RCC 7860 (cell line): Measurements from ENCODE around the gene COL16A1.
A peak's percentile ranks its signal among the peaks of the same experiment; 100 is the strongest.

ENCODE experiments used
- DNase-seq: peaks from one replicate; pipeline ENCODE4 v3.0.0-alpha.2; 2015; ENCODE audit warnings: low spot score
- FAIRE-seq: peaks from 2 replicates; lab custom pipeline; 2012; peaks lifted over from hg19 to GRCh38; lab: Jason Lieb, UNC

The COL16A1 gene

DNA sequence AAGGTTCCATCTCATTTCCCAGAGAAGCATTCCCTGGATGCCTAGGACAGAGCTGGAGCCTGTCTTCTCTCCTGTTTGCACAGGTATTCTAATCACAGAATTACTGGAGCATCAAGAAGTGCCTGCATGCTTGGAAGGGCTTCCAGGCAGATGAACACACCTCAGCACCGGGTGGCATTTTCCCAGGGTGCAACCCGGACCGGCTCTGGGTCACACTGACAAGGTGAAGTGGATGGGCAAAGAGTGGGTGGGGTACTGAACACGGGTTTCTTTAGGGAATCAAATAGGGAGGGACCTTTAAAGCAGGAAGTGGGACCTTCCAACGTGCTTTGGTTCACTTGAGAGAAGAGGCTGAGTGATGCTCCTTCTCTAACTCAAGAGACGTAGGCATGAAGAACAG is 52.1 kb downstream of the COL16A1 start:
- no peak for FAIRE-seq
- no peak for DNase-seq

DNA sequence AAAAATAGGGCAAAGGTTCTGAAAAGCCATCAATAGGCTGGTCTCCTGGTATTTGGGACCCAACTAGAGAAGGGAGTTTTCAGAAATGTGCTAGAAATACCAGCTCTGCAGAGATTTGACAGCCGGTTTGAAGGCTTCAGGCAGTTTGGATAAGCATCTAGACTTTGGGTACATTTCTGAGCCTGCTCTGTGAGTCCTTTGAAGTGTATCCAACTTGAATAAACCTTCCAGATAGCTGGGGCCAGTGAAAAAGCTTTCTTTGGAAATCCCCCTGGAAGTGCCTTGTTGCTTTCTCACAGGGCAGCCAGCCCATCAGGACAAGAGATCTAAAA is 52.8 kb downstream of the COL16A1 start:
- FAIRE-seq (no peak), DNase-seq (no peak)

DNA sequence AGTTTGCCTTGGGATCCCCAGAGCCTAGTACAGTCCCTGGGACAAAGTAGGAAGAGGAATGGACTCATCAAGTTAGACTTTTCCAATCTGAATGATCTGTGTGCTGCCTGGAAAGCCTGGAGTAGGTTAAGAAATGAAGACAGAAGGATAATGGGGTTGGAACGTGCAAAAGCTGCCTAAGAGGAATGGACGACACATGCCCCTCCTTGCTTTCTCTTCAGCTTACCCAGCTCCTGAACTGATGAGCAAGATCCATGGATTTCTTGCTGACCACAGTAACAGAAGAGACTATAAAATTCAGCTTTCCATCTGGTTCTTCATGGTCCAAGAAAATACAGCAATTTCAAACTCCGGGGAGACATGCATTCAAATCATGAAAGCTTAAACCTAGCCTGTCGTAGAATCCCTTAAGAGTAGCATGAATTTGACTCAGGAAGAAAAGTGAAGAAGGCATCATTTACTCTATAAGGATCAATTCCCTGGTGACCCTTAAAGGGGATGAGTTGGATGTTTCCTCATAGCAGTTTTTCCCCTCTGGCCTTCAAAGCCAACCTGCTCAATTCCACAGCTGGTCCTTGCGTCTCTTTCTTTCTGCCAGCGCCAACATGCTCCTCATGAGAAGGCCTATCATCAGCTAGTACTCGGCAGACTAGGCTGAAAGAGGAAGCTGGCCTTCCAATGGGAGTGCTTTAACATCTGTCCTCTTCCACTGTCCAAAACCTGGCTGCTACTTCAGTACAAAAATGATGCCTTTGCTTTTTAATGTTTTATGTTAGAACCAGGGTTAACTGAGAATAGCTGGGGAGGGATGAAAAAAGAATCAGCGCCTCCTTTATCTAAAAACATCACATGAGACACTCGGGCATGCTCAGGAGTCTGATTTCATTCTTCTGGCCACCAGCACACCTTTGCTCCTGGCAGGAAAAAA is 53.4 kb downstream of the COL16A1 start:
- FAIRE-seq (no peak), DNase-seq (no peak)

DNA sequence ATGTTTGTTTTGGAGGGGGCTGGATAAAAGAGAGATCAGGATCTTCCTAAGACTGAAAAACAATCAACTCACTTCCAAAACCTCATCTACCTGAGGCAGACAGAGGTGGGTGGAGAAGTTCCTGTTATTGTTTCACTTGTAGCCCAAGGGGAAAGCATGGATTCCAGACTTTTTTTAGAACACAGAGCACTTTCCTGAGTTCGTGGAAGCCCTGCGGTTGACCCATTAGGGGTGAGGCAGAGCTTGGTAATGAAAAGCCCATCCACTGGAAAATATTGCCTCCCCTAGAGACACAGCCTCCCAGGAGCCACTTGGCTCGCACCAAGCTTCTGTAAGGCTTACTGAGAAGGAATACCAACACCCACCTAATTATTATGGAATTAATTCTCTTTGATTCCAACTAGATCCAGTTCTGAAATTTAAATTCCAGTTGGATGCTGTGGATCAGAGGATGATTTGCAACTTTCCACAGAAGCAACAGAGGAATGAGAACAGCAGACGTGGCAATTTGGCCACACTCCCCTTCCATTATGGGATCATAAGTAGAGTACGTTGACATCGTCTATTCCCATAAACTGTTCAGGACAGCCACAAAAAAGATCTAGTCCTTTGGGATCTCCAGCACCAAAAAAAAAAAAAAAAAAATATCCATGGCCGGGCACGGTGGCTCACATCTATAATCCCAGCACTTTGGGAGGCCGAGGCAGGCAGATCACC is 55.0 kb downstream of the COL16A1 start:
- FAIRE-seq (no peak), DNase-seq (no peak)

DNA sequence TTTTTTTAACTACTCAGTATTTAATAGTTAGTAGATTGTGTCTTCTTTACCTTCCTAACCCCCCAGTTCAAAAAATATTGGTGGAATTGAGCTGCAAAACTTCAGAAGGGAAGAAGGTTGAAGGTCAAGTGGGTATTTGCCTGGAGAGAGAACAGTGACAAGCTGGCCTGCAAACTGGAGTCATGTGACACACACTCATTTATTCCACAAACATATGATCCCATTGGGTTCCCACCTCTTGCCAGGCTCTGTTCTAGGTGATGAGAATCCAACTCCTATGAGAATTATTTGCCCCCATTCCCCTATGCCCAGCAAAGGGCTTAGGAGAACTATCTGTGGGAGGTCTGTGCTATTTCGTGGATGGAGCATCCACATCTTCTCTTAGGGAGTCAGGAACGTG is 55.6 kb downstream of the COL16A1 start:
- no peak for FAIRE-seq

DNA sequence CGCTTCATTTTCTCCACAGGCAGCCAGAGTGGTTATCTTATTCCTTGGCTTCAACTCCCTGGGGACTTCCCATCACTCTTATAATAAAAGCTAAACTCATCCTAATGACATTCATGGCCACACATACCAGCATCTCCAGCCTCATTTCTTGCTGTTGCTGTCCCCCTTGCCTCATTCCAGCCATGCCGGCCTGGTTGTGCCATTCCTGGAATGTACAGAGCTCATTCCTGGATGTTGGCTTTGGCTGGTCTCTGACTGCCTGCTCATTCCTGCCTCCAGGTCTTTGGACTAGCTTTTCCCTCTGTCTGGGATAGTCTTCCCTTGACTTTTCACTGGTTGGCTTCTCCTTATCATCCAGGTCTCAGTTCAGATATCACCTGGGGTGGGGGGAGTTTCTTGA is 56.7 kb downstream of the COL16A1 start:
- FAIRE-seq, result no peak
- DNase-seq, result no peak

More for the DNA sequence above, 55.6 kb downstream of the COL16A1 start:
- no peak for DNase-seq

DNA sequence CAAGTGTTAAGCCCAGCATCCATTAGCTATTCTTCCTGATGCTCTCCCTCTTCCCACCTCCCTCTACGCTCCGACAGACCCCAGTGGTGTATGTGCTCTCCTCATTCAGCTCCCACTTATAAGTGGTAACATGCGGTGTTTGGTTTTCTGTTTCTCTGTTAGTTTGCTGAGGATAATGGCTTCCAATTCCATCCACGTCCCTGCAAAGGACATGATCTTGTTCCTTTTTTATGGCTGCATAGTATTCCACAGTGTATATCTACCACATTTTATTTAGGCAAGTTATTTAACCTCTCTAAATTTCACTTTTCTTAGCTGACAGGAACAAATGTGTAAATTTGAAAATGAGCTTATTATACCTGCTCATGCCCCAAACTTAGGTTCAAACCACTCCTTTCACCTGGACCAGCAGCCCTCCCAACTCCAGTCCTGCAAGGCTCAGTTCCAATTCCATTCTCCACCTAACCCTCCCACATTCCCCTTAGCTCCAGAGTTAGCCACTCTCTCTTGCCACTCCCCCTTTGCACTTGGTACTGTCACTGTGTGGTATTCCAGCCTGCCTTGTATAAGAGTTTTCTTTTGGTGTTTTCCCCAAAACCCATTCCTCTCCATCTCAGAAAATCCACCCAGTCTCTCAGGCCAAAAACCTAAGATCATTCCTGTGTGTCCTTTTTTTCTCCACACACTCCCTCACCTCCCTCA is 57.4 kb downstream of the COL16A1 start:
- FAIRE-seq (no peak), DNase-seq (no peak)

DNA sequence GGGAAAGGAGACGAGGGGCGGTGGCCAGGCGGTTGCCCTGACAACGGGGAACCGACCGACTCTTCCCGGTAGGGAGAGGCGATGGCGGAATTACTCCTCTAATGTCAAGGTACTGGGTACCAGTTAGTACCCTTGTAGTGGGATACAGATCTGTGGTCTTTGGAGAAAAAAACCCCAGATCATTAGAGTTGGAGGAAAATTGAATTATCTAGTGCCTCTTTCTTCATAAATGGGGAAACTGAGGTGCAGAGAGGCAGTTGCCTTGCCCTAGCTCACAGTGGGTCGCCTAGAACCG is 58.6 kb downstream of the COL16A1 start:
- DNase-seq (no peak), FAIRE-seq (no peak)

DNA sequence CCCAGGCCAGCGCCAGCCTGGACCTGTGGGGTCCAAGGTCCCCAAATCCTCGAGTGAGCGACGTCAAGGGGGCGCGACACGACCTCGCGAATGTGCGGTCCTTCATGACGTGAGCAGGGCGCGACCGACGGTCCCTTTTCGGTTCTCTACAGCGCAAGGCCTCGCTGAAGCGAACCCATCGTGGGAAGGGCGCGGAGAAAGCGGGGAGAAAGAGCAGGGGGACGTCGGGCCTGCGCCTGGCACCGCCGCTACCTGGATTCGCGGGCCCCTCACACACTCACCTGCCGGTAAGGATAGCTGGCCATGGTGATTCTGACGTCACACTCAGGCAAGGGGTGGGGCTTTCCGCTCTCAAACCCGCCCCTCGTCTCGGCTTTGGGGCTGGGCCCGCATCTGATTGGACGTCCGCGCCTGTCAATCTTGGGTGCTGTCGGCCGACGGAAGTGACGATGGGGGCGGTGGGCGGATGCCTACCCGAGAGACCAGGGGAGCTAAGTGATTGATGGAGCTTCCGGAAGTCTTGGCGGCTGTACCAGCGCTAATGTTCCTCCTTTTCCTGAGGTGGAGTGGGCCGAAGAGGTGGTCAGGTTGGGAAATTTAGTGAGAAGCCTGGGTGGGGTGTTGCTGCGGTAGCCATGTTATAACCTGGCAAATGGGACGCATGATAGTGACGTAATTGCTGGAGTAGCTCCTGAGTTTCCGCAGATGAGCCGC is 59.1 kb downstream of the COL16A1 start, which contains the start of gene PEF1:
Gene PEF1 (minus strand): TSS at position 317 of the 714 bp plus-strand sequence. CDS start 12 bp downstream, at position 305.
- FAIRE-seq, result peak; percentile 86

DNA sequence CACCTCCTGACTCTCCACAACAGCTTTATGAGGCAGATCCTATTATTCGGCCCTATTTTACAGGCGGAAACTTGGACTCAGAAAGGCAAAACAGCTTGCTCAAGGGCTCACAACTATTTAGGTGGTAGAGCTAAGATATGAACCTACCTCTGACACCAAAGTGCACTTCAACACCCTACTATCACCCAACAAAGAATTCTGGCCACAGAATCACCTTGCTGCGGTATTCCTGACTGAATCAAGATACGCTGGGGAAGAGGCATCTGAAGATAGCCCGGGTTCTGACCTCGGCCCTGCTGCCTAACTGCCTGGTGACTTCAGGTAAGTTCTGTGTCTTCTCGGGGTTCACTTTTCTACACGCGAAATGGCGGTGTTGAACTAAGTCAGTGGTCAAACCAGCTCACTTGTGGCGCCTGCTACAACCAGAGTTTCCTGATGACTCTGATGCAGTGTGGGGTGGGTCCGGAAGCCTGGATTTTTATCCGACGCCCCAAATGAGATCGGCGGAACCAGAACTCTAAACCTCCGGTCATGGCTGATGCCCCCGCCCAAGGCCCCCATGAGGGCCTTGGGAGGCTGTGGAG is 59.7 kb downstream of the COL16A1 start:
- FAIRE-seq (no peak), DNase-seq (no peak)

More for the DNA sequence above, 59.1 kb downstream of the COL16A1 start, which contains the start of gene PEF1:
- peak; percentile 91 for DNase-seq

DNA sequence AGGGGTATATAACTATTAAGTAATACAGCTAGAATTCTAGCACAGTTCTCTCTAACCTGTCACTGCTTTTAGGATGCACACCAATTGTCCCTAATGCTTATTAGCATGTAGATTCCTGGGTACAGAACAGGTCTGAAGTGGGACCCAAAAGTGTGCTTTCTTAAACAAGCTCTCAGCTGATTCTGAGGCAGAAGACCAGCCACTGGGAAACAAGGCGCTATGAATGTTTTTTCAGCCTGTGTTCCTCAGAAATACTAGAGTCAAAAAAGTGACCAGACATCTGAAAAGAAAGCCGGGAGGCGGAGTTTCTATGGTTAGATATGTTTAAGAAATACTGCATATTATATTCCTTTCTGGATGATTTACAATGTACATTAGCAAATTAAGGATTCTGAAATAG is 60.9 kb downstream of the COL16A1 start:
- FAIRE-seq (no peak), DNase-seq (no peak)

DNA sequence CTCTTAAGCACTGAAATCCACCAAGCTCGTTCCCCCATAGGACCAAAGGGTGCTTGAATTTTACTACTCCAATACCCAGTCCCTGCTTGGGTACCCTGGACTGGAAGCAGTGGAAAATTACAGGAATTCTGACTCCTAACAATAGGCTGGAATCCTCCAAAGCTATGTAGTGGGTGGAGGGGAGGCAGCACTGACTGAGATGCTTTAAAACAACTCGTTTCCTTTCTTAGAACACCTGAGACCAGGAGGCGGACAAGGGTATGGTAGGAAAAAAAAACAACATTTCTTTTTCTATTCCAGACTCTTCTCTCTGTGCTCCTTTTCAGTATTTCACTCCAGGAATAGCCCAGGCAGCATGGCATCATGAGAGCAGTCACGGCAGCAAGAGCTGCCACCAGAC is 61.5 kb downstream of the COL16A1 start:
- FAIRE-seq, result no peak
- no peak for DNase-seq

DNA sequence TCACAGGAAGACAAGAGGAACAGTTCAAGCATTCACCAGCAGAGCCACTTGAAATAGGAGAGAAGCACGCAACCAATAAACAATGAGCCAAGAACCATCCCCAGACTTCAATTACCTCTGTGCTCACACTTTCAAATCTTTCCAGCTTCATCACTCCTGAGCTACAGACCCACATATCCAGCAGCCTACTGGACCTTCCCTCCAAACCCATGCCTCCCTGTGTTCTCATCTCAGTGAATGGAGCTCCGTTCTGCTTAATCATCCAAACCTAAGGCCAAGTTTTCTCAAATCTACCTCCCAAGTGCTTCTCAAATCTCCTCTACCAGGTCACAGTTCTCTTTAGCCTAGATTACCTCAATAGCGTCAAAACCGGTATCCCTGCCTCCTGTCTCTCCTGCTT is 62.9 kb downstream of the COL16A1 start:
- DNase-seq (no peak), FAIRE-seq (no peak)

DNA sequence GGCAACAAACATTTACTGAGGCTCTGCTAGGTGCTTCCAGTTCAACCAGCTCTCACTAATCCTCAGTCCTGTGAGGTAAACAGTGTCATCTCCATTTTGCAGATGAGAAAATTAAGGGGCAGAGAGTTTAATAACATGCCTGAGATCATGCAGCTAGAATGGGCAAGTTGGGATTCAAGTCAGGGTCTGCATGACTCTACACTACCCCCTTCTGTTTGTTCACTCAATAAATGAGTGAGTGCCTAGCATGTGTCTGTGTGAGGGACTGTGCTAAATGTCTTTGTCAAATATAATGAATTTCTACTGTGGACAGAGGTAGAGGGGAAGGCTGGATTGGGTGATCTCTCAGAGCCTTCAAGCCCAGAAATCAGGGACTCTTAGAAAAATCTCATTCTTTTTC is 63.6 kb downstream of the COL16A1 start:
- FAIRE-seq, result no peak
- DNase-seq, result no peak

DNA sequence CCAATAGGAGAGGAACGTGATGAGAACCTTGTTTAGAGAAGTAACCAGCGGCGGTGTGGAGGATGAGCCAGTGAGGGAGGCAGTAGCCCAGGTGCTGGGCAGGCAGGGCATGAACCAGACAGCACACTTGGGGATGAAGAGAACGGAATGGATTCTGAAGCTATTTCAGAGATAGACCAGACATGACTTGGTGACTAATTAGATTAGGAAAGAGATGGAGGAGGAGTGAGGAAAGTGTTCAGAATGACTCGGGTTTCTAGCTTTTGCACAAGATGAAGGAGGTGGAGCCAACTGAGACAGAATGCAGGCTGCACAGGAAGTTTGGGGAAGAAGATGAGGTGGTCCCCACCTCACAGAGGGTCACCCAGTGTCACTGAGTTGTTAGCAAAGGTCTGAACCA is 64.3 kb downstream of the COL16A1 start:
- FAIRE-seq, result no peak
- DNase-seq, result peak; percentile 4

DNA sequence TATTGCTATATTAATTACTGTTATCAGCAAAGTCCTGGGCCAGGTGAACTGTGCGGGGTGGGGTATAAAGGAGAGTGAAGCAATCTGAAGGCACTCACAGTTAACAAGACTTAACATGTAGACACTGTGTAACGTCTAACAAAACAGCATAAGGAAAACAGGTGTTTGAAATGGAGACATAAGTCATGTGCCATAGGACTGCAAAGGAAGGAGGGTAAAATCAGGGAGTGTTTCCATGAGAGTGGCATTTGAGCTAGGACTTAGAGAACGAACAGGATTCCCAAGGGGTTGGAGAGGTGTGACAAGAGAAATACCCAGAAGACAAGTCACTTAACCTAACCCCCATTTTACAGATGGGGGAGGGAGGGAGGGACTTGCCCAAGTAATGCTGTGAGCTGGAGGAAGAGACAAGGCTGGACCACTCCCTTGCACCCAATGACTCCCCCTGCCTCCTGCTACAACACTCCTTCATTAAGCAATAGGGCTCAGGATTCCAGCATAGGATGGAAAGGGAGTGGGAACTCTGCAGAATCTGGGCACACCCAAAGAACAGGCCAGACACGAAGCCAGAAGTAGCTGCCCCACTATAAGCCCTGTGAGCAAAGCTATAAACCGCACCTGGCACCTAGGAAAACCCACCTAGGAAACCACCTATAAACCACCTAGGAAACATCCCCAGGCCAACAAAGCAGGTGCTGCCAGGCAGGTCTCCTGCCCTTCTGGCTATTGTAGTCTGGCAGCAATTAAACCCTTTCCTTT is 65.7 kb downstream of the COL16A1 start:
- DNase-seq (no peak), FAIRE-seq (no peak)

DNA sequence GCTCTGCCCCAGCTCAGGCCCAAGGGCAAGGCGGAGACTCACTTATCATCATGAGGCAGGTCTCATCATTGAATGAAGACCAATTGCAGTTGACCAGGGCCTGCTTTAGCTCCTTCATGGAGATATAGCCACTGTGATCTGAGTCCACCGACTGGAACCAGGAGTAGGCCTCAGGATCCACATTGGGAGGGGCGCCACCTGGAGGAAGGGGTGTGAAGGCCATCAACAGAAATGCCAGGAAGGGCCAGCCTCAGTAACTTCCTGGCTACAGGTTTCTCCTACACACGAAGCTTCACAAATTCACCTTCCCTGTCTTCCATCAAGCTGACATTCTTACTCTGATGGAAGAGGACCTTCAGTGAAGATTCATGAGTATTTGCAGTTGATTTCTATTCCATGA is 70.7 kb downstream of the COL16A1 start:
- DNase-seq, result no peak
- no peak for FAIRE-seq

DNA sequence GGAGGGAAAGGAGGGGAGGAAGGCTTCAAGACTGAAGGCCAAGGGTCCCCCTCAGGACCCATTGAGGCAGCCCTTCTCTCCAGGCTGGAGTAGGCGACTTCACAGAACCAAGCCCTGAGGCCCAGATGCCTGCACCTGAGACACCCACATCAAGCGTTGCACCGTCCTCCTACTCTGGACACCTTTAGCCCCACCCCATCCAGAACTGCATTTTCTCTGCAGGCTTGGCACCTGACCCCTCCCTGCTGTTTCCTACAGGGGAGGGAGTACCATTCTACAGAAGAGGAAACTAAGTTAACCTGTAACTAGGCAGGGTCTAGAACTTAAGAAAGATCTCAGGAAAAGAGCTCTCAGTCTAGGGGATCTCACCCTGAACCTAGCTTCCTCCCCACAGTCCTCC is 71.2 kb downstream of the COL16A1 start:
- DNase-seq (no peak), FAIRE-seq (no peak)

DNA sequence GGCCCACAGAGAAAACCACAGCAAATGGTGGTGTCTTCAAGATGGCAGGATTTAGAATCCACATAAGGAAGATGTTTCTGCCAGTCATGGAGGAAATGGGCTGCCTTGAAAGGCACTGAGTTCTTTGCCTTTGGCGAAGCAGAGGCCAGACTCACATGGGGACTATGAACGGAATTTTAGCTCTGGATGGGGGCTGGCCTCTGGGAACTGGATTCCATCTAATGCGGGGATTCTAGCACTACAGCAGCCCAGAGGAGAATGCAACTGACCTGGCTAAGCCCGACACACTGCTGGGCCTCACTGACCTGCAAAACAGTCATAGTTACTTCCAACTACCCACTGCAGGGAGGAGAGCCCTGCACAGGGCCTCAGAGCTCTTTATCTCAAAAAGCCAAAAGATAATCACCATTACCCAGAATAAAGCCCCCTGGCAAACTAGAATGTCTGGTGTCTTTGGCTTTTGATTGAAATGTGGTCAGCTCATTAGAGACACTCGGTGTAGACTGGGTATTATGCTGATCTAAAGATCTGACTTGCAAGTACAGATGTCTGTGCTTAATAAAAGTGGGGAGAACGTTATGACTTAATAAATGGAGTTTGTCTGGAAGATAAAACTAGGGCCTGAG is 74.8 kb downstream of the COL16A1 start:
- FAIRE-seq, result no peak
- no peak for DNase-seq
